Frontal cortex (tissue), 4 donors: ENCODE data around the gene TWIST1. TPM values are rescaled to one million over a fixed set of nuclear protein-coding genes. Genes with fewer than 3 reads are reported as not detected.

ENCODE experiments used
- DNase-seq, 2 donors: peaks; one replicate each; pipeline ENCODE4 v3.0.0; 2012; ENCODE audit warnings: low spot score in 2 of 2
- FAIRE-seq: peaks from 2 replicates; lab custom pipeline; 2012; peaks lifted over from hg19 to GRCh38; lab: Jason Lieb, UNC
- total RNA-seq: library from RNA; depleted of rRNA; stranded (reverse); fragments of >200 nt; gene quantifications from one replicate; pipeline ENCODE4 v1.2.3, GENCODE V29; 2014
- donor health status: control.
- donor health status: control.
- donor health status: control.

Gene TWIST1
- total RNA-seq, 1 donor from 2014 or later, result 2.4 TPM

GRCh38 chr7:19114551-19114855, 2.9 kb downstream of the TWIST1 start:
- DNase-seq (no peak), FAIRE-seq (no peak)

GRCh38 chr7:19113855-19114550, 3.4 kb downstream of the TWIST1 start:
- no peak for FAIRE-seq

GRCh38 chr7:19113002-19113350, 4.5 kb downstream of the TWIST1 start:
- FAIRE-seq, result no peak
- no peak for DNase-seq

More at GRCh38 chr7:19113855-19114550, 3.4 kb downstream of the TWIST1 start:
- no peak for DNase-seq

GRCh38 chr7:19112274-19113001, 5.0 kb downstream of the TWIST1 start:
- DNase-seq, result no peak
- no peak for FAIRE-seq

GRCh38 chr7:19111474-19112273, 5.8 kb downstream of the TWIST1 start:
- DNase-seq, result no peak

GRCh38 chr7:19110776-19111175, 6.7 kb downstream of the TWIST1 start:
- no peak for DNase-seq
- FAIRE-seq, result no peak

More at GRCh38 chr7:19111474-19112273, 5.8 kb downstream of the TWIST1 start:
- no peak for FAIRE-seq

GRCh38 chr7:19110026-19110730, 7.3 kb downstream of the TWIST1 start:
- no peak for FAIRE-seq
- DNase-seq, result no peak

GRCh38 chr7:19109000-19109946, 8.2 kb downstream of the TWIST1 start:
- DNase-seq (no peak), FAIRE-seq (no peak)

GRCh38 chr7:19107356-19108146, 9.9 kb downstream of the TWIST1 start:
- DNase-seq (no peak), FAIRE-seq (no peak)

GRCh38 chr7:19107081-19107355, 10.4 kb downstream of the TWIST1 start:
- FAIRE-seq (no peak), DNase-seq (no peak)

- no peak for DNase-seq
- no peak for FAIRE-seq
Observed at GRCh38 chr7:19106241-19107080, 11.0 kb downstream of the TWIST1 start.

- no peak for FAIRE-seq
- DNase-seq, result no peak
Observed at GRCh38 chr7:19105546-19105945, 11.9 kb downstream of the TWIST1 start.

- no peak for DNase-seq
- FAIRE-seq, result no peak
Observed at GRCh38 chr7:19104811-19105210, 12.6 kb downstream of the TWIST1 start.

- DNase-seq, result no peak
- FAIRE-seq, result no peak
Observed at GRCh38 chr7:19102884-19103283, 14.6 kb downstream of the TWIST1 start.

GRCh38 chr7:19101909-19102308, 15.5 kb downstream of the TWIST1 start:
- DNase-seq, result no peak
- FAIRE-seq, result no peak

- no peak for FAIRE-seq
- DNase-seq, result no peak
Observed at GRCh38 chr7:19101472-19101871, 16.0 kb downstream of the TWIST1 start.

GRCh38 chr7:19099924-19100323, 17.5 kb downstream of the TWIST1 start:
- FAIRE-seq (no peak), DNase-seq (no peak)

- no peak for FAIRE-seq
- no peak for DNase-seq
Observed at GRCh38 chr7:19099194-19099593, 18.2 kb downstream of the TWIST1 start.
